Measurements from ENCODE around the gene ARTN. TPM values are rescaled to one million over a fixed set of nuclear protein-coding genes. Genes with fewer than 3 reads are reported as not detected.

The ARTN gene
- total RNA-seq, 4 donors from 2014 or later, result 0.94 TPM; not detected in 3

GRCh38 chr1:43930168-43930948, 3.2 kb upstream of the ARTN start:
- H3K9me3 ChIP-seq, result no peaks in the 10 kb centered on the region
- H3K36me3 ChIP-seq, result no peaks in the 10 kb centered on the region
- H3K27me3 ChIP-seq, result no peaks in the 10 kb centered on the region
- TF ChIP-seq CTCF (IDR thresholded peaks at IDR 0.05) (peak in 4 of 6 experiments; percentile 27 to 44 (median 40)), POLR2A (IDR thresholded peaks at IDR 0.05) (no peak)
- H3K27ac ChIP-seq, result no peak overlapping the region
- peaks cover 3 to 17% (median 9%) of the 10 kb centered on the region in 4 donors for H3K4me1 ChIP-seq
- no peak for DNase-seq
- H3K4me3 ChIP-seq, result no peak overlapping the region

- Histone ChIP-seq H3K4me1 (peaks cover 3 to 21% (median 10%) of the 10 kb centered on the region in 4 donors), H3K36me3 (no peaks in the 10 kb centered on the region), H3K27ac (no peak overlapping the region), H3K9me3 (no peaks in the 10 kb centered on the region), H3K4me3 (no peak overlapping the region), H3K27me3 (no peaks in the 10 kb centered on the region)
- no peak for TF ChIP-seq CTCF (IDR thresholded peaks at IDR 0.05)
- TF ChIP-seq POLR2A (IDR thresholded peaks at IDR 0.05), result no peak
- no peak for DNase-seq
These were observed 2.7 kb upstream of the ARTN start for GRCh38 chr1:43930949-43931275.

- no peaks in the 10 kb centered on the region for H3K27me3 ChIP-seq
- DNase-seq, result no peak
- H3K9me3 ChIP-seq, result no peaks in the 10 kb centered on the region
- H3K27ac ChIP-seq, result no peak overlapping the region
- H3K4me1 ChIP-seq, result peaks cover 3 to 30% (median 12%) of the 10 kb centered on the region in 4 donors
- H3K36me3 ChIP-seq, result no peaks in the 10 kb centered on the region
- TF ChIP-seq CTCF (IDR thresholded peaks at IDR 0.05) (no peak), POLR2A (IDR thresholded peaks at IDR 0.05) (no peak)
- no peak overlapping the region for H3K4me3 ChIP-seq
These were observed 1.6 kb upstream of the ARTN start for GRCh38 chr1:43931711-43932660.

GRCh38 chr1:43932786-43933385, 715 bp upstream of the ARTN start:
- H3K27ac ChIP-seq, result no peak overlapping the region

More at GRCh38 chr1:43932786-43933385, 715 bp upstream of the ARTN start:
- Histone ChIP-seq H3K9me3 (no peaks in the 10 kb centered on the region), H3K36me3 (no peaks in the 10 kb centered on the region), H3K4me1 (peaks cover 3 to 31% (median 12%) of the 10 kb centered on the region in 4 donors), H3K27me3 (no peaks in the 10 kb centered on the region), H3K4me3 (peak overlapping the region in 3 of 4 donors; percentile 20 to 44 (median 35))
- DNase-seq, result no peak
- TF ChIP-seq CTCF (IDR thresholded peaks at IDR 0.05), result no peak
- TF ChIP-seq POLR2A (IDR thresholded peaks at IDR 0.05), result no peak

Data from Peyer's patch (tissue), 4 donors.